HUES64 (cell line): Measurements from ENCODE around the gene PPIB.
A peak's percentile ranks its signal among the peaks of the same experiment; 100 is the strongest.

Experiments used
- H3K27ac ChIP-seq: 2 replicates; pipeline ENCODE4 v1.7.0; 2013; ENCODE audit warnings: low read depth, low read length, inconsistent platforms
- H3K27me3 ChIP-seq: 2 replicates; pipeline ENCODE4 v1.6.1; 2013; ENCODE audit warnings: mild to moderate bottlenecking, low read length; ENCODE audit not compliant: insufficient read depth
- H3K36me3 ChIP-seq: 2 replicates; pipeline ENCODE4 v1.6.1; 2013; ENCODE audit warnings: mild to moderate bottlenecking, low read length; ENCODE audit not compliant: insufficient read depth
- H3K4me1 ChIP-seq: 2 replicates; pipeline ENCODE4 v1.6.1; 2013; ENCODE audit warnings: mild to moderate bottlenecking, low read length, moderate library complexity; ENCODE audit not compliant: insufficient read depth
- H3K4me3 ChIP-seq: 2 replicates; pipeline ENCODE4 v1.5.1; 2013; ENCODE audit warnings: mild to moderate bottlenecking, low read length, moderate library complexity
- H3K9ac ChIP-seq: 2 replicates; pipeline ENCODE4 v1.6.1; 2013; ENCODE audit warnings: mild to moderate bottlenecking, low read depth, low read length
- H3K9me3 ChIP-seq: 2 replicates; pipeline ENCODE4 v1.6.1; 2013; ENCODE audit warnings: low read depth, low read length; ENCODE audit not compliant: insufficient read depth
- WGBS: fragments of 150-250, 120-280 bp; methylation state at CpG from one replicate; pipeline ENCODE4 v1.1.7; 2013; ENCODE audit warnings: missing lambda C conversion rate; 5-methylcytosine and 5-hydroxymethylcytosine counted together

PPIB gene

DNA sequence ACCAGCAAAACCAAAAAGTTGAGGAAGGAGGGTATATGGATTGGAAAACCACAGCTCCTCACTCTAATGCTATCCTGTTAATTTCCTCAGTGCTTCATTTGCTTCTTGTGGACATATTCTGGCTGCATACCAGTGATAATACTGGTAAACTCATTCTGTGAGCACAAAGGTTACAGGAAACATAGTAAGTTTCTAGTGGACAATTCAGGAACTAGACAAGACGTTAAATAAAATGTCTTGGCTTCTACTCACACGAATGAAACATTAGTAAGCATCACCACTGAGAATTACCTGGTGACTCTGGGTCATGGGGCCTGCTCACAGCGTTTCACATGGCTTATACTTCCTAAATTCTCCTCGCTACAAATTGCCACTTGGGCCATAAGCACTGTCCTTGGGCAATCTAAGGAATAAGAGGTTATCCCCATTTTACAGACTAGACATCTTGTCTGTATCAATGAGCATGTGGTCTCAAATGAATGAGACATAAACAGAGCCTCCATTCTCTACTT lies 20.1 kb upstream of the PPIB start:
- Histone ChIP-seq H3K27ac (no peak overlapping the region), H3K9ac (no peak overlapping the region), H3K9me3 (no peaks in the 10 kb centered on the region), H3K4me3 (no peak overlapping the region), H3K4me1 (no peaks in the 10 kb centered on the region), H3K36me3 (peaks cover 28% of the 10 kb centered on the region), H3K27me3 (no peaks in the 10 kb centered on the region)
- WGBS, result 94% methylated on average over 4 of the region's 4 CpGs

DNA sequence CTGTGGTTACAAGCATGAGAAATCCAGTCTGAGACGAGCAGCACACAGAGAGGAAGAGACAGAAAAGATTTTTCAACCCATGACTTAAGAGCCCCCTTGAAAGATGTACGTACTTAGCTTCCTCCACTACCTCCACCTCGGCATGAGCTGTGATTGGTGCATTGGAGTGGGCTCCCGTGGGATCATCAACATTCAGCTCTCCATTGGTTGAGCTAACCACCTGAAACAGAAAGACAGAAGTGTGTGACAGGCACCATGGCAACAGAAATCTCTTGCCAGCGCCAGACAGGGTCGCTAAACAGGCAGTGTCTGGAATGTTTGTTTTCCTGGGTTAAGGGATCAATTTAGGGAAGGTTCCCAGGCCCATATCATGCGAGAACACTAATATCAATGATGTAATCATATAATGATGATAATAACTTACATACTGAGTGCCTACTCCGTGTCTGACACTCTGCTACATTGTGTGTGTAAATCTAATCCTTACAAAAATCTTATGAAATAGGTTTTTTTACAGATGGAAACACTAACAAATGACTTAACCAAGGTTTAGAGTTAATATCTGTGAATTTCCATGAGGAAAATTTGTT lies 17.5 kb upstream of the PPIB start:
- Histone ChIP-seq H3K36me3 (peaks cover 37% of the 10 kb centered on the region), H3K9me3 (no peaks in the 10 kb centered on the region), H3K27me3 (no peaks in the 10 kb centered on the region), H3K4me3 (no peak overlapping the region), H3K4me1 (no peaks in the 10 kb centered on the region), H3K27ac (no peak overlapping the region), H3K9ac (no peak overlapping the region)
- 85% methylated on average over 6 of the region's 8 CpGs for WGBS

GRCh38 chr15:64166102-64166890 lies 3.5 kb upstream of the PPIB start:
- Histone ChIP-seq H3K9me3 (no peaks in the 10 kb centered on the region), H3K36me3 (peaks cover 15% of the 10 kb centered on the region), H3K4me3 (no peak overlapping the region), H3K4me1 (peaks cover 19% of the 10 kb centered on the region), H3K27me3 (no peaks in the 10 kb centered on the region), H3K9ac (no peak overlapping the region), H3K27ac (no peak overlapping the region)
- 93% methylated on average over 4 of the region's 5 CpGs for WGBS

DNA sequence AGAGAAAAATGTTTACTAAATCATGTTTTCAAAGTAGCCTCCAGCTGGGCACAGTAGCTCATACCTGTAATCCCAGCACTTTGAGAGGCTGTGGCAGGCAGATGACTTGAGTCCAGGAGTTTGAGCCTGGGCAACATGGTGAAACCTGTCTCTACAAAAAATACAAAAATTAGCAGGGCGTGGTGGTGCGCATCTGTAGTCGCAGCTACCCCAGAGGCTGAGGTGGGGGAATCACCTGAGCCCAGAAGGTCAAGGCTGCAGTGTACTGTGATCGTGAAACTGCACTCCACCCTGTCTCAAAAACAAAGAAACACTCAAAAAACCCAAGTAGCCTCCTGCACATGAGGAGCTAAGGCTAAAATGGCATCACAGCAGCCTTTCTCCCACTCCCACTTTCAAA lies 1.6 kb upstream of the PPIB start:
- no peaks in the 10 kb centered on the region for H3K27me3 ChIP-seq
- H3K27ac ChIP-seq, result no peak overlapping the region
- 96% methylated on average over 4 of the region's 4 CpGs for WGBS
- peaks cover 19% of the 10 kb centered on the region for H3K4me1 ChIP-seq
- peaks cover 20% of the 10 kb centered on the region for H3K36me3 ChIP-seq
- no peak overlapping the region for H3K4me3 ChIP-seq
- H3K9me3 ChIP-seq, result no peaks in the 10 kb centered on the region
- H3K9ac ChIP-seq, result no peak overlapping the region

GRCh38 chr15:64163659-64164362 lies 989 bp upstream of the PPIB start:
- peak overlapping the region; percentile 16; the same call in 1 of the 2 replicates for H3K27ac ChIP-seq

GRCh38 chr15:64162478-64162868 lies 349 bp downstream of the PPIB start:
- peaks cover 19% of the 10 kb centered on the region for H3K4me1 ChIP-seq
- H3K4me3 ChIP-seq, result peak overlapping the region; percentile 95
- peaks cover 40% of the 10 kb centered on the region for H3K36me3 ChIP-seq
- no peaks in the 10 kb centered on the region for H3K9me3 ChIP-seq
- peak overlapping the region; percentile 94 for H3K9ac ChIP-seq
- H3K27me3 ChIP-seq, result no peaks in the 10 kb centered on the region
- WGBS, result under 1% methylated on average over 21 of the region's 21 CpGs
- peak overlapping the region; percentile 87 for H3K27ac ChIP-seq

More at GRCh38 chr15:64163659-64164362, 989 bp upstream of the PPIB start:
- Histone ChIP-seq H3K9me3 (no peaks in the 10 kb centered on the region), H3K36me3 (peaks cover 26% of the 10 kb centered on the region), H3K27me3 (no peaks in the 10 kb centered on the region), H3K4me3 (peak overlapping the region; percentile 95), H3K4me1 (peaks cover 19% of the 10 kb centered on the region), H3K9ac (peak overlapping the region; percentile 42)
- WGBS, result 62% methylated on average over 14 of the region's 14 CpGs

DNA sequence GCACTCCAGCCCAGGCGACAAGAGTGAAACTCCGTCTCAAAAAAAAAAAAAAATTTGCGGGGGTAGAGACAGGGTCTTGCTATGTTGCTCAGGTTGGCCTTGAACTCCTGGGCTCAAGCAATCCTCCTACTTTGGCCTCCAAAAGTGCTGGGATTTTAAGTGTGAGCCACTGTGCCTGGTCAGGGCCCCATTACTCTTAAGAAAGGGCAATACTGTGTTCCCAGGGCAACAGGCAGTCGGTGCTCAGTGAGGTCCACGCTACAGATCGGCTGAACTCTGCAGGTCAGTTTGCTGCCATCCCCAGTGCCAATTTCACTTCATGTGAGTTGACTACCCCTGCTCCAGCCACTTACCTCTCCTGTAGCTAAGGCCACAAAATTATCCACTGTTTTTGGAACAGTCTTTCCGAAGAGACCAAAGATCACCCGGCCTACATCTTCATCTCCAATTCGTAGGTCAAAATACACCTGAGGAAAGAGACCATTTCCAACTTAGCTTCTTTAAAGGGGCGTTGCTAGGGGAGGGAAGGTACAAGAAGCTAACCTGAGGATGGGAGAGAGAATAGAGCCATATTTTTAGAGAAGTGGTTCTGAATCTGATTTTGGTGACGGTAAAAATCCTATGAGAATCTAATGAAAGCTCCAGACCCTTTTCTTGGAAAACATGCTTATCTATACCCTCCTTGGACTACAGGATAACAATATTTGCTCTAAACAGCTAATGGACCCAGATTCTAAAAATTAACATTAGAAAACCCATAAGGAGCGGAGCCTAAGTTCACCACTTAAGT lies 939 bp downstream of the PPIB start:
- Histone ChIP-seq H3K4me3 (peak overlapping the region; percentile 95), H3K9me3 (no peaks in the 10 kb centered on the region), H3K9ac (peak overlapping the region; percentile 94), H3K36me3 (peaks cover 46% of the 10 kb centered on the region), H3K27me3 (no peaks in the 10 kb centered on the region), H3K4me1 (peaks cover 19% of the 10 kb centered on the region), H3K27ac (peak overlapping the region; percentile 87)
- WGBS, result 78% methylated on average over 12 of the region's 12 CpGs

- Histone ChIP-seq H3K27ac (no peak overlapping the region), H3K4me1 (peaks cover 9% of the 10 kb centered on the region)
Measured at GRCh38 chr15:64158363-64159134, 4.3 kb downstream of the PPIB start.

DNA sequence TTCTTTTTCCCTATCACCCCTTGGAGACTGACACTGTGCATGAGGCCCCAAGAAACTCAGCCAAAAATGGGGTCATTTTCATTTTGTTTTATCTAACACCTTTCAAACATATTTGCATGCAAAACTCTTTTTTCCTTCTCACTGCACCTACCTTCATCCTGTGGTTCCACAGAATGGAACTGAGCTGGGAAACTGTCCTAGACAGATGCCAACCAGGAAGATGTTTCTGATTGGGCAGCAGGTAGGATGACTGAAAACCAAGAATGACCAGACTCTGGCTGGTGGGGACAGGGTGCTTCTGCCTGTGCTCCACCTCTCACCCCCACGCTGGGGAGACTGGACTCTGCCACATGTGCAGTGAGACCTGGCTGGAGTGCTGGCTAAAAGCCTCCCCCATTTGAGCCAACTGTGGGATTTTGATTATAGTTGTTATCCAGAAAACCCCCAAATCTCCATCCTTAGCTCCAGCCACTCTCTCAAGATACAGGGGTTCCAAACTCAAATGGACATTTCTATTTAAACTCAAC lies 5.2 kb downstream of the PPIB start:
- Histone ChIP-seq H3K9me3 (no peaks in the 10 kb centered on the region), H3K4me3 (no peak overlapping the region), H3K4me1 (peaks cover 10% of the 10 kb centered on the region), H3K27me3 (peaks cover 8% of the 10 kb centered on the region), H3K36me3 (peaks cover 71% of the 10 kb centered on the region), H3K9ac (no peak overlapping the region), H3K27ac (no peak overlapping the region)
- WGBS, result 100% methylated on average over 1 of the region's 1 CpG

More at GRCh38 chr15:64158363-64159134, 4.3 kb downstream of the PPIB start:
- Histone ChIP-seq H3K36me3 (peaks cover 71% of the 10 kb centered on the region), H3K9ac (no peak overlapping the region), H3K27me3 (no peaks in the 10 kb centered on the region), H3K9me3 (no peaks in the 10 kb centered on the region), H3K4me3 (no peak overlapping the region)
- WGBS, result 94% methylated on average over 11 of the region's 11 CpGs
